RCC 7860 (cell line): ENCODE results near the gene DPYSL4.

Experiments
- DNase-seq: peaks from one replicate; pipeline ENCODE4 v3.0.0-alpha.2; 2015; ENCODE audit warnings: low spot score
- FAIRE-seq: peaks from 2 replicates; lab custom pipeline; 2012; peaks lifted over from hg19 to GRCh38; lab: Jason Lieb, UNC

The DPYSL4 gene

GRCh38 chr10:132162590-132163277, 24.0 kb upstream of the DPYSL4 start:
- no peak for DNase-seq
- no peak for FAIRE-seq

GRCh38 chr10:132163278-132163765, 23.4 kb upstream of the DPYSL4 start:
- DNase-seq, result peak; percentile 30
- FAIRE-seq, result no peak

- FAIRE-seq (no peak), DNase-seq (no peak)
Observed at GRCh38 chr10:132163826-132164515, 22.8 kb upstream of the DPYSL4 start.

GRCh38 chr10:132164761-132165278, 21.9 kb upstream of the DPYSL4 start:
- DNase-seq, result no peak
- FAIRE-seq, result no peak

- DNase-seq, result no peak
- FAIRE-seq, result no peak
Observed at GRCh38 chr10:132165416-132165980, 21.2 kb upstream of the DPYSL4 start.

GRCh38 chr10:132166216-132166950, 20.4 kb upstream of the DPYSL4 start:
- no peak for FAIRE-seq
- no peak for DNase-seq

- no peak for FAIRE-seq
Observed at GRCh38 chr10:132167041-132167674, 19.6 kb upstream of the DPYSL4 start.

GRCh38 chr10:132167976-132168375, 18.8 kb upstream of the DPYSL4 start:
- FAIRE-seq (no peak), DNase-seq (no peak)

More at GRCh38 chr10:132167041-132167674, 19.6 kb upstream of the DPYSL4 start:
- DNase-seq, result no peak

GRCh38 chr10:132168571-132169030, 18.1 kb upstream of the DPYSL4 start:
- DNase-seq (no peak), FAIRE-seq (no peak)

- FAIRE-seq (no peak), DNase-seq (no peak)
Observed at GRCh38 chr10:132169031-132169765, 17.6 kb upstream of the DPYSL4 start.

- DNase-seq (no peak), FAIRE-seq (no peak)
Observed at GRCh38 chr10:132169766-132170560, 16.8 kb upstream of the DPYSL4 start.

GRCh38 chr10:132170561-132171361, 16.0 kb upstream of the DPYSL4 start:
- FAIRE-seq (no peak), DNase-seq (peak; percentile 8)

- no peak for DNase-seq
Observed at GRCh38 chr10:132172091-132173066, 14.4 kb upstream of the DPYSL4 start.

GRCh38 chr10:132173185-132173584, 13.6 kb upstream of the DPYSL4 start:
- no peak for DNase-seq
- FAIRE-seq, result no peak

More at GRCh38 chr10:132172091-132173066, 14.4 kb upstream of the DPYSL4 start:
- no peak for FAIRE-seq

- DNase-seq (no peak), FAIRE-seq (no peak)
Observed at GRCh38 chr10:132174237-132174636, 12.5 kb upstream of the DPYSL4 start.

GRCh38 chr10:132175408-132175807, 11.3 kb upstream of the DPYSL4 start:
- no peak for DNase-seq
- FAIRE-seq, result no peak
